Measurements from ENCODE around the gene EMP3. TPM values are rescaled to one million over a fixed set of nuclear protein-coding genes. Genes with fewer than 3 reads are reported as not detected.

EMP3 gene
- total RNA-seq, 1 experiment from 2014 or later: 92.9 TPM

DNA sequence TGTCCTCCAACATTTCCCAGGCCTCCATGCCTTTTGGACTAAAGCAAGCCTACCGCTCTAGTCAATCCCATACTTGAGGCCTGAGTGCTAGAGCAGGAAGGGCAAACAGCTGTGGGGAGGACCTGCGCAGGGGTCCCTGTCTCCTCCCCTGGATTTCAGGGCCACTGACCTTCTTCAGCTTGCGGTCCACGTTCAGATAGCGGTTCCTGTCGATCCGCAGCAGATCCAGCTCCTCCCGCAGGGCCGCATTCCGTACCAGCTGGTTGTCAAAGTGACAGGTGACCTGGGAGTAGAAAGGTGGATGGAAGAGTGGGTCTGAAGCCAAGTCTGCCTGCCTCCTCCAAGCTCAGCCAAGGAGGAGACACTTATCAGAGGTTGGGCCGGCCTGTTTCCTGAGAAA, 14.0 kb upstream of the EMP3 start:
- Histone ChIP-seq H4K20me1 (ENCODE audit: insufficient read depth) (no peaks in the 10 kb centered on the region), H3K9me2 (ENCODE audit: insufficient read depth) (no peaks in the 10 kb centered on the region), H3K79me2 (ENCODE audit: insufficient read depth, low read length) (no peaks in the 10 kb centered on the region), H3K4me3 (replicated peaks in 1 of 2; ENCODE audit: low read depth in 1 of 2, low read length in 2 of 2) (no peak overlapping the region), H3K9me3 (ENCODE audit: control insufficient read depth in 1 of 2, insufficient read depth in 1 of 2, low read depth in 1 of 2, low read length in 2 of 2) (no peaks in the 10 kb centered on the region), H3K27me3 (ENCODE audit: insufficient read depth, low read length) (no peaks in the 10 kb centered on the region), H3K4me2 (ENCODE audit: low read length) (no peak overlapping the region), H2AFZ (ENCODE audit: low read depth, low read length, poor library complexity, severe bottlenecking) (no peak overlapping the region), H3K9ac (ENCODE audit: low read length) (no peak overlapping the region), H3K27ac (ENCODE audit: low read depth, low read length) (no peak overlapping the region), H3K4me1 (ENCODE audit: control insufficient read depth in 1 of 2, insufficient read depth in 2 of 2, low read length in 2 of 2) (peaks cover 0 to 3% of the 10 kb centered on the region in 2 experiments; a peak in 1 of 4 replicates), H3K36me3 (ENCODE audit: control insufficient read depth in 1 of 2, insufficient read depth in 2 of 2, low read length in 2 of 2) (no peaks in the 10 kb centered on the region)
- ATAC-seq (no peak), DNase-seq (ENCODE audit: low read depth, low spot score) (no peak)
- no TSS peak for BruUV-seq (replicated peaks)
- POLR2A ChIA-PET: no interaction called here
- intact Hi-C loops (cut with micrococcal nuclease): no loop called here
- RAD21 ChIA-PET (ENCODE audit: low non-redundant PET in 1 of 2, low total read pairs in 2 of 2, uncharacterized antibody in 2 of 2, unreplicated experiment in 2 of 2): no interaction called here
- CTCF ChIA-PET: interaction anchor here (0.6 kb wide), 1 partner anchor 307 kb away, joined by 3 read pairs; the partner anchor contains the start of gene RPL18
- no peak for TF ChIP-seq SIN3A (IDR thresholded peaks at IDR 0.05; ENCODE audit: low read depth)

DNA sequence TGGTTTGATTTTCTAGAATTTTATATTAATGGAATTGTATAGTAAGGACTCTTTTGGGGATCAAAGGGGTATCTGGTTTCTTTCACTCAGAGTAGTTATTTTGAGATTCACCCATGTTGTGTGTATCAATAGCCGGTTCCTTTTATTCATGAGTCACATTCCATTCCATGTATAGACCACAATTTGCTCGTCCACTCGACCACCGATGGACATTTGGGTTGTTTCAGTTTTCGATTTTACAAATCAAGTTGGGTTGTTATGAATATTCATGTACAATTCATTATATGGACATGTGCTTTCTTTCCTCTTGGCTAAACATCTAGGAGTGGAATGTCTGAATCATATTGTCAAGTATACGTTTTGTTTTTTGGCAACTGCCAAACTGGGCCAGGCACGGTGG, 9.6 kb upstream of the EMP3 start:
- RAD21 ChIA-PET (ENCODE audit: low non-redundant PET in 1 of 2, low total read pairs in 2 of 2, uncharacterized antibody in 2 of 2, unreplicated experiment in 2 of 2): no interaction called here
- H3K9me3 ChIP-seq (ENCODE audit: control insufficient read depth in 1 of 2, insufficient read depth in 1 of 2, low read depth in 1 of 2, low read length in 2 of 2): no peaks in the 10 kb centered on the region
- no peaks in the 10 kb centered on the region for H3K79me2 ChIP-seq (ENCODE audit: insufficient read depth, low read length)
- no peak overlapping the region for H3K4me2 ChIP-seq (ENCODE audit: low read length)
- H3K9ac ChIP-seq (ENCODE audit: low read length): no peak overlapping the region
- CTCF ChIA-PET: interaction anchor here (0.6 to 10.2 kb wide), 2 partner anchors 18 to 268 kb away, joined by 3 to 158 read pairs; no protein-coding TSS in a partner anchor
- H2AFZ ChIP-seq (ENCODE audit: low read depth, low read length, poor library complexity, severe bottlenecking): no peak overlapping the region
- no peak overlapping the region for H3K27ac ChIP-seq (ENCODE audit: low read depth, low read length)
- H3K36me3 ChIP-seq (ENCODE audit: control insufficient read depth in 1 of 2, insufficient read depth in 2 of 2, low read length in 2 of 2): no peaks in the 10 kb centered on the region
- ATAC-seq (no peak), DNase-seq (ENCODE audit: low read depth, low spot score) (no peak)
- intact Hi-C loops (cut with micrococcal nuclease): loop anchor here (2.0 kb wide), 1 partner anchor 17 kb away; no protein-coding TSS in a partner anchor
- no peaks in the 10 kb centered on the region for H4K20me1 ChIP-seq (ENCODE audit: insufficient read depth)
- peaks cover 9 to 18% of the 10 kb centered on the region in 2 experiments for H3K4me1 ChIP-seq (ENCODE audit: control insufficient read depth in 1 of 2, insufficient read depth in 2 of 2, low read length in 2 of 2)
- TF ChIP-seq, protein P1, sequence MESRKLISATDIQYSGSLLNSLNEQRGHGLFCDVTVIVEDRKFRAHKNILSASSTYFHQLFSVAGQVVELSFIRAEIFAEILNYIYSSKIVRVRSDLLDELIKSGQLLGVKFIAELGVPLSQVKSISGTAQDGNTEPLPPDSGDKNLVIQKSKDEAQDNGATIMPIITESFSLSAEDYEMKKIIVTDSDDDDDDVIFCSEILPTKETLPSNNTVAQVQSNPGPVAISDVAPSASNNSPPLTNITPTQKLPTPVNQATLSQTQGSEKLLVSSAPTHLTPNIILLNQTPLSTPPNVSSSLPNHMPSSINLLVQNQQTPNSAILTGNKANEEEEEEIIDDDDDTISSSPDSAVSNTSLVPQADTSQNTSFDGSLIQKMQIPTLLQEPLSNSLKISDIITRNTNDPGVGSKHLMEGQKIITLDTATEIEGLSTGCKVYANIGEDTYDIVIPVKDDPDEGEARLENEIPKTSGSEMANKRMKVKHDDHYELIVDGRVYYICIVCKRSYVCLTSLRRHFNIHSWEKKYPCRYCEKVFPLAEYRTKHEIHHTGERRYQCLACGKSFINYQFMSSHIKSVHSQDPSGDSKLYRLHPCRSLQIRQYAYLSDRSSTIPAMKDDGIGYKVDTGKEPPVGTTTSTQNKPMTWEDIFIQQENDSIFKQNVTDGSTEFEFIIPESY (IDR thresholded peaks at IDR 0.05; ENCODE audit: extremely low read depth, insufficient replicate concordance, low read length): no peak
- TF ChIP-seq ZNF274 (IDR thresholded peaks at IDR 0.05; ENCODE audit: low read depth, low read length) (no peak), EZH2phosphoT487 (IDR thresholded peaks at IDR 0.05; ENCODE audit: borderline replicate concordance) (no peak), TCF7L2 (IDR thresholded peaks at IDR 0.05; ENCODE audit: borderline replicate concordance, extremely low read depth, insufficient read depth, insufficient read length) (no peak), FOSL1 (IDR thresholded peaks at IDR 0.05; ENCODE audit: low read depth) (no peak), POLR2A (IDR thresholded peaks at IDR 0.05; ENCODE audit: borderline replicate concordance, extremely low read depth, insufficient read depth, insufficient read length) (no peak), YY1 (IDR thresholded peaks at IDR 0.05; ENCODE audit: extremely low read depth, insufficient replicate concordance, low read depth, low read length) (no peak), SRF (IDR thresholded peaks at IDR 0.05; ENCODE audit: low read depth) (no peak), POLR2AphosphoS5 (IDR thresholded peaks at IDR 0.05; ENCODE audit: low read depth, low read length) (no peak), ZFX (IDR thresholded peaks at IDR 0.05) (no peak), RAD21 (IDR thresholded peaks at IDR 0.05; ENCODE audit: low read depth) (no peak), CEBPB (IDR thresholded peaks at IDR 0.05; ENCODE audit: low read depth) (no peak), CBX3 (IDR thresholded peaks at IDR 0.05; ENCODE audit: low read depth) (no peak), EZH2 (IDR thresholded peaks at IDR 0.05) (no peak), EGR1 (IDR thresholded peaks at IDR 0.05; ENCODE audit: low read depth) (no peak)
- TF ChIP-seq, protein P2, sequence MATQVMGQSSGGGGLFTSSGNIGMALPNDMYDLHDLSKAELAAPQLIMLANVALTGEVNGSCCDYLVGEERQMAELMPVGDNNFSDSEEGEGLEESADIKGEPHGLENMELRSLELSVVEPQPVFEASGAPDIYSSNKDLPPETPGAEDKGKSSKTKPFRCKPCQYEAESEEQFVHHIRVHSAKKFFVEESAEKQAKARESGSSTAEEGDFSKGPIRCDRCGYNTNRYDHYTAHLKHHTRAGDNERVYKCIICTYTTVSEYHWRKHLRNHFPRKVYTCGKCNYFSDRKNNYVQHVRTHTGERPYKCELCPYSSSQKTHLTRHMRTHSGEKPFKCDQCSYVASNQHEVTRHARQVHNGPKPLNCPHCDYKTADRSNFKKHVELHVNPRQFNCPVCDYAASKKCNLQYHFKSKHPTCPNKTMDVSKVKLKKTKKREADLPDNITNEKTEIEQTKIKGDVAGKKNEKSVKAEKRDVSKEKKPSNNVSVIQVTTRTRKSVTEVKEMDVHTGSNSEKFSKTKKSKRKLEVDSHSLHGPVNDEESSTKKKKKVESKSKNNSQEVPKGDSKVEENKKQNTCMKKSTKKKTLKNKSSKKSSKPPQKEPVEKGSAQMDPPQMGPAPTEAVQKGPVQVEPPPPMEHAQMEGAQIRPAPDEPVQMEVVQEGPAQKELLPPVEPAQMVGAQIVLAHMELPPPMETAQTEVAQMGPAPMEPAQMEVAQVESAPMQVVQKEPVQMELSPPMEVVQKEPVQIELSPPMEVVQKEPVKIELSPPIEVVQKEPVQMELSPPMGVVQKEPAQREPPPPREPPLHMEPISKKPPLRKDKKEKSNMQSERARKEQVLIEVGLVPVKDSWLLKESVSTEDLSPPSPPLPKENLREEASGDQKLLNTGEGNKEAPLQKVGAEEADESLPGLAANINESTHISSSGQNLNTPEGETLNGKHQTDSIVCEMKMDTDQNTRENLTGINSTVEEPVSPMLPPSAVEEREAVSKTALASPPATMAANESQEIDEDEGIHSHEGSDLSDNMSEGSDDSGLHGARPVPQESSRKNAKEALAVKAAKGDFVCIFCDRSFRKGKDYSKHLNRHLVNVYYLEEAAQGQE (IDR thresholded peaks at IDR 0.05; ENCODE audit: low read depth): no peak
- H3K27me3 ChIP-seq (ENCODE audit: insufficient read depth, low read length): no peaks in the 10 kb centered on the region
- no peak overlapping the region for H3K4me3 ChIP-seq (replicated peaks in 1 of 2; ENCODE audit: low read depth in 1 of 2, low read length in 2 of 2)
- no peaks in the 10 kb centered on the region for H3K9me2 ChIP-seq (ENCODE audit: insufficient read depth)
- POLR2A ChIA-PET: no interaction called here
- BruUV-seq (replicated peaks): no TSS peak

All from HCT116 (cell line).